Adipose tissue (tissue), 3 donors: ENCODE data around the gene ABLIM3. TPM values are rescaled to one million over a fixed set of nuclear protein-coding genes. Genes with fewer than 3 reads are reported as not detected.

Experiments used
- H3K27ac ChIP-seq: one replicate; pipeline ENCODE4 v1.5.1; 2013; ENCODE audit warnings: low read depth, low read length
- WGBS, 3 donors: extraction: QIAGEN DNeasy Blood & Tissue Kit; methylation state at CpG; one replicate each; pipeline ENCODE4 v1.1.7; 2013; 5-methylcytosine and 5-hydroxymethylcytosine counted together
- polyA plus RNA-seq, 3 donors: library from polyadenylated mRNA; stranded (reverse); fragments of 200-250 nt; gene quantifications; one replicate each; pipeline ENCODE4 v1.2.3, GENCODE V29; 2013
- donor health status: healthy with polysubstance abuse.
- donor health status: Bipolar disorder and iron deficiency.
- donor health status: healthy.

Gene ABLIM3
- polyA plus RNA-seq, result 100 to 1,000 TPM in 1 of 3 donors, 10 to 100 TPM in 1, 1 to 10 TPM in 1; 5.4 to 148 (median 37.5) TPM

DNA sequence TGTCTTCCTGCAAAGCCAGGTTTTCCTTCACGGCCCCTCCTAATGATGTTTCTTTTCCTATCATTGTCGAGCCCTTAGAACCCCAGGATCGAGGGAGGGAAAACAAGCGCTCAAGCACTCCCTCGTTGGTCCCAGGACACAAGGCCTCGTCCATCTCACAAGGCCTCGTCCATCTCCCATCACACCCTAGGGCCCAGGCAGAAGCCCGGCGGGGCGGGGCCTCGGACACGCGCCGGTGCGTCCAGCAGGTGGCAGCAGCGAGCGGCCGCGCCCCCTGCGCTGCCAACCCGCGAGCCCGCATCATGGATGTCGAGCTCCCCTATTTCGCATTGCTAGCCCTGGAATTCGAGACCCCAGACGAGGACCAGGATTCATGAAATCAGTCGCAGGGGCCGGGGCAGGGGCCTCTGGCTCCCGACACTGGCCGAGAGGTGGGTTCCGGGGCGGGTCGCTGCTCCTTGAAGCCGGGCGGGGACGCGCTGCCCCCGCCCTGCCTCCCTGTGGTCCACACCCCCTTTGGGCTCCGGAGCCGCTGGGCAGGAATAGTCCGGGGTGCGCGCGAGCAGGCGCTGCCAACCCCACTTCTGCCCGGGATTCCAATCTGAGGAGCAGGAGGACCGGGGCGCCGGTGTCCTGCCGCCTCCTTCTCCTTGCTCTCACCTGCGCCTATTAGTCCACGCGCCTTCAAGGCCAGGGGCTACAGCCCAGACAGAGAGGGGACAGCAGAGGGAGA, at the start of gene ABLIM3:
TSS of gene ABLIM3 (plus strand) at position 270 of the 733 bp plus-strand sequence. CDS start 603 bp downstream, outside the sequence.
- H3K27ac ChIP-seq, result no peak within 1 kb of the TSS
- WGBS, 3 donors, result 5 to 6% (median 5%) methylated on average over 47 to 54 of the region's 54 CpGs

DNA sequence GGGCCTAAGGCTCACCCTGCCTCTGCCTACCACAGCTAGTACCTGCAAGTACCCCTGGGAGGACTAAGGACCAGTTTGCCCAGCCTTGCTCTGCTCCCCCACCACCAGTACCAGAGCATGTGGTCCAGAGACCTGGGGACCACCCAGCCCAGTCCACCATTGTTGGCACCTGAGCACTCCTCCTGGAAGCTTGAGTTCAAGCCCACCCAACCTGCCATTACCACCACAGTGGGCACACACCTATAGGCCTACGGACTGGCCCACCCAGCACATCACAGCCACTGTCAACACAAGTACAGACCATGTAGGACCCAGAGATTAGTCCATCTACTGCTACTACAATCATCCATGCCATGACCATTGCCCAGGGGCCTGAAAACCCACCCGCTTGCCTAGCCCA, 47.7 kb upstream of the ABLIM3 start:
- 44 to 52% (median 46%) methylated on average over 2 of the region's 2 CpGs for WGBS, 3 donors
- H3K27ac ChIP-seq, result no peak overlapping the region

DNA sequence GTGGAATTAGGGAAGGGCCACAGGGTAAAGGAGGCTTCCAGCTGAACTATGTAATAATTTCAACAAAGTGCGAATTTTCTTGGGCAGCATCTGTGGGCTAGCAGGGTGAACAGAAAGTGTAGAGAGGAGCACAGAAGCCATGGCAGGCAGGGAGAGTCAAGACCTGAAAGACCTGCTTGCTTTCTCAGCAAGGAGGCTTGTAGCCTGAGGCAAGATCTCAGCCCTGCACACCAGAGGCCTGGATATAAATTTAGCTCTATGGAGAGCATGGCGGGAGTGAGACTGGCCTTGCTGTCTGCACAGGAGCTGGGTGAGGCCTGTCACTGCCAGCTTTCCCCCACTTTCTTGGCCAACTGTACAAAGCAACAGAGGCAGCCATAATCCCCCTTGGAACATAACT, 46.3 kb upstream of the ABLIM3 start:
- 89 to 96% (median 94%) methylated on average over 2 of the region's 2 CpGs for WGBS, 3 donors
- H3K27ac ChIP-seq, result no peak overlapping the region

DNA sequence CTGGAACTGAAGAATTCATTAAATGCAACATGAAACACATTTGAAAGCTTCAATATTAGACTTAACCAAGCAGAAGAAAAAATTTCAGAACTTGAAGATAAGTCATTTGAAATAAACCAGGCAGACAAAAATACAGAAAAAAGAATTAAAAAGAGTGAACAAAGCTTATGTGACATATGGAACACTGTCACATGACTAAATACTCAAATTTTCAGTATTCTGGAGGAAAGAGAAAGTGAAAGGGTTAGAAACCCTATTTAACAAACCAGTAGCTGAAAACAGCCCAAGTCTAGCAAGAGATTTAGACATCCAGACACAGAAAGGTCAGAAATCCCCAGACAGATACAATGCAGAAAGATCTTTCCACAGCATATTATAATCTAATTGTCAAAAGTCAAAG, 41.4 kb upstream of the ABLIM3 start:
- H3K27ac ChIP-seq, result no peak overlapping the region

DNA sequence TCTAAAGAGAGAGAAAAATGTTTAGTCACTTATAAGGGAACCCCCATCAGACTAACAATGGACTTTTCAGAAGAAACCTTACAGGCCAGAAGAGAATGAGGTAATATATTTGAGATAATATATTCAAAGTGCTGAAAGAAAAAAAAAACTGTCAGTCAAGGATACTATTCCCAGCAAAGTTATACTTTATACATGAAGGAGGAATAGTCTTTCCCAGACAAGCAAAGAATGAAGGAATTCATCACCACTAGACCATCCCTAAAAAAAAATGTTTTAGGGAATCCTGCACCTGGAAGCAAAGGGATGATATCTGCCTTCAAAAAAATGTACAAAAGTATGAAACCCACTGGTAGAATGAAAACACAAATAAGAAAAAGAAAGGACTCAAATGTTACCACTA, 41.0 kb upstream of the ABLIM3 start:
- H3K27ac ChIP-seq, result no peak overlapping the region

DNA sequence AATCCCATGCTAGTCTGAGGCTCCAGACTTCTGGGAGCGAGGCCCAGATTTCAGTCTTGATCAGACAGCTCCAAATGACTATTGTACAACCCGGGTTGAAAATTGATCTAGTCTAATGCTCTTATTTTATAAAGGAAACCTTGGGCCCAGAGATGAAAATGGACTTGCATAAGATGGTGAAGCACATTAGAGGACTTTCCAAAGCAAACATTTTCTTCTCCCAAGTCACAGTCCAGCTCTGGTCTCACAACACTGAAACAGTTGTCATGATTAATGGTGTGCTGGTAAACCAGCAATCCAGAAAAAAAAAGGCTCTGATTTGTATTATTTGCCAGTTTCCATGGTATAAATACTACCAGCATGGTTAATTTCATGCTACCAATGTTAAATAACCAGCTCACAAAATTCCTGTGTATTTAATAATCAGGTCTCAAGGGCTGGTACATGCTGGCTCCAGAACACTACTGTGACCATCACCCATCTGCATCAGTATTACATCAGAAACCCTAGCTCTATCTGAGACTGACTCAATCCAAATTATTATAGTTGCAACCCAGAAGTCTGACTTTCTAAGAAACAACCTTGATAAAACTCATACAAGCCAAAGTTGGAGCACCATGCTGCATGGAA, 32.5 kb upstream of the ABLIM3 start:
- 79 to 90% (median 88%) methylated on average over 2 of the region's 2 CpGs for WGBS, 3 donors
- no peak overlapping the region for H3K27ac ChIP-seq

DNA sequence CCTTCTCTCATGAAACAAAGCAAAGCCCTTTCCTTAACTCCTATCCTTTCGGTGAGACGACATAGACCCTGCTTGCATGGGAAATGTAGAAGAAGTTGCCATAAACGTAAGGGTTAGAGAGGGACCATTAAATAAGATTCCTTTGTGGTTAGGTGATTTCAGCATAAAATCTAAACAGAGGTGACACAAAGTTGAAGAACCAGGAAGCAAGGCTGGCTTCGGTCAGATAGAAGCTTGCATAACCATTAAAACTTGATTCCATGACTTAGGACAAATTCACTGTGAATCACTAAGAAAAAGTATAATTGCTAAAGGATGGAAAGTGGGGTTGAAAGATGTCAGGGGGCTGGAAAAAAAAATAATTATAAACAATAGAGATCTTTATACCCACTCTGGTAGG, 30.9 kb upstream of the ABLIM3 start:
- 73 to 89% (median 78%) methylated on average over 4 of the region's 4 CpGs for WGBS, 3 donors
- H3K27ac ChIP-seq, result no peak overlapping the region

DNA sequence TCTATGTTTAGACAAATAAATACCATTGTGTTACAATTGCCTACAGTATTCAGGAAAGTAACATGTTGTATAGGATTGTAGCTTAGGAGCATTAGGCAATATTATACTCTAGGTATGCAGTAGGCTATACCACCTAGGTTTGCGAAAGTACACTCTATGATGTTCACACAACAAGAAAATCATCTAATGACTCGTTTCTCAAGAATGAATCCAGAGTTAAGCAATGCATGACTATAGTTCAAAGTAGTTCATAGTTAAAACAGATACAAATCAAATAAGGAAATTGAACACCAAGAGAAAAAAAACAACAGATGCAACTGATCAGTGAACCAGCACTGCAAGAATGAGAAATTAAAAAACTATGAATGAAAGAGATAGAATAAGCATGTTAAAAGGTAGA, 27.6 kb upstream of the ABLIM3 start:
- 61 to 80% (median 66%) methylated on average over 2 of the region's 2 CpGs for WGBS, 3 donors

DNA sequence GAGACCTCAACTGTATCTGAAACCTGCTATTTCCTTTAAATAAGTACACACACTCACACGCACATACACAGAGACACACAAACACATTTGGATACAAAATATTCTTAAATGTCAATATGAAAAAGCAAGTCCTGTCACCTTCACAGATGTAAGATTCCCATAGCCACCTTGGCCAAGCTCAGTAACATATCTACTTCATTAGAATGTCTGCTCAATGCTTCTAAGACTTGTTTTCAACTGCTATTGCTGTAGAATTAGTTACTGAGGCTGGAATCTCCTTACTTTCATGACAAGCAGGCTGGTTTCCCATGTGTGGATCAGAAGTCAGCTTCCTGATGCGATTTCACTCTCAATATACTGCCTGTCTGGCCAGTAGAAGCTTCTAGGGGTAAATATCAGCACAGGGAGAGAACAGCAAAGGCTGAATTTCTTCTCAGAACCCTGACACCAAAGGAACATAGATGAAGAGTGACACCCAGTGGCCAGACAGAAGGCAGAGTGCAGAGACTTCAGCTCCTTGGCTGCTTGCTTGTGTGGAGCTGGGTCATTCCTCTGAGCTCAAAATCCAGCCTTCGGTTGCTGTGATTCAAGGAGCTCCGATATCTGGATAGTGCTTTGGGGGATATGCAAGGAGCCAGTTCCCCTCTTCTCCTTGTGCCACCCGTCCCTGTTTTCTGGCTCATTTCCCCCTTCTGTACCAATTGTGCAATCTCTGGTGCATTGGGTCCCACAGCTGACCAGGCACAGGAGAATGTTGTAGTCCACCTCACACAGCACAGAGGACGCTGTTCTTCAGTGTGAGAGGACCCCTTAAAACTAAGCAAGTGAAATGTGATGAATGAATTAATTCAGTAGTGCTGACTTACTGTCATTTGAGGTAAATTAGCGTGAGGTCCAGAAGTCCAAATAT, 26.6 kb upstream of the ABLIM3 start:
- WGBS, 3 donors, result 25 to 37% (median 31%) methylated on average over 7 of the region's 7 CpGs
- no peak overlapping the region for H3K27ac ChIP-seq

More for the DNA sequence above, 27.6 kb upstream of the ABLIM3 start:
- no peak overlapping the region for H3K27ac ChIP-seq

DNA sequence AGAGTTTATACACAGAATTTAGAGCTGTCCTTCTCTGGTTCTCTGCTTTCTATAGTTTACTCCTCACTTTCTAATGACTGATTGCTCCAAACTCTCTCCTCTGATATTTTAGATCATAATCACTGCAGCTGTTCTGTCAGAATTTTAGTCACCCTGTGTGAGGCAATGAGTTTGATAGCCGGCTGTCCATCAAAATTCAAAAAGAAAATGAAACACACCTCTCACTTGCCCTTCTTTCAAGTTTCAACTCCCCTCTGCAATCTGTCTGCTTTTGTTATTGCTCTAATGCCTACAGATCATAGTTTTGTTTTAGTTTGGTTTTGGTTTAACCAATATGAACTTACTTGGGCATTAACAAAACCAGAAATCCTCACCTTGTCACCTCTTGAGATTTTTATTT, 23.3 kb upstream of the ABLIM3 start:
- no peak overlapping the region for H3K27ac ChIP-seq
- WGBS, 3 donors, result 87 to 97% (median 92%) methylated on average over 1 of the region's 1 CpG

DNA sequence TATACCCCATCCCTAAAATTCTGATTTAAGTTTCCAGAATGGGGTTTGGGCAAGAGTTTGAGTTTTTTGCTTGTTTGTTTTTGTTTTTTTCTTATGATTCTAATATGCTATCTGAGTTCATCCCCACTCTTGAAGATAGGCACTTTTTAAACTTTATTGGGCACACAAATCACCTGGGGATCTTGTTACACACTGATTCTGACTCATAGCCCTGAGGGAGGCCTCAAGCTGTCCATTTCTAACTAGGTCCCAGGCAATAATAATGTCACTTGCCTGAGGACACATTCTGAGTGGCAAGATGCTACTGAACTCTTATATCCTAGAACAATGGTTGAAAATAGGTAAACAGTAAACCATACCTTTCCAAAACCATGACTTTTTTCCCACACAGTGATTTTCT, 22.8 kb upstream of the ABLIM3 start:
- no peak overlapping the region for H3K27ac ChIP-seq

DNA sequence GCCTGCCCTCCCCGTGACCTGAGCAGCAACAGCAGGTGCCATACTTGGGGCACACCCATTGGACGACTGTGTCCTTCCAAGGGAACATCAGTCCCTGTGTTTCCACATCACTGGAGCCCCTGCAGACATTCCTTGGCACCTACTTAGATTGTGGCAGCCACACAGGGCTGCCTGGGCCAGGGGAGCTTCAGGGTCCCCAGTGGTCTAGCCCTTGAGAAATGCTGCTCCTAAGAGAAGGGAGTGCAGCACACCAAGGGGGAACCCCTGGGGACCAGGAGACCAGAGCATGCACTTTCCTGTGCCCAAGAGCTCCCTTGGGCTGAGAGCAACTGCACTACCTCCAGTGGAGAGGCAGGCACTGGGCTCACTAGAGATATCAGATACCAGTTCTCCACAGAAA, 20.1 kb upstream of the ABLIM3 start:
- WGBS, 3 donors, result 66 to 81% (median 75%) methylated on average over 2 of the region's 2 CpGs
- H3K27ac ChIP-seq, result no peak overlapping the region

DNA sequence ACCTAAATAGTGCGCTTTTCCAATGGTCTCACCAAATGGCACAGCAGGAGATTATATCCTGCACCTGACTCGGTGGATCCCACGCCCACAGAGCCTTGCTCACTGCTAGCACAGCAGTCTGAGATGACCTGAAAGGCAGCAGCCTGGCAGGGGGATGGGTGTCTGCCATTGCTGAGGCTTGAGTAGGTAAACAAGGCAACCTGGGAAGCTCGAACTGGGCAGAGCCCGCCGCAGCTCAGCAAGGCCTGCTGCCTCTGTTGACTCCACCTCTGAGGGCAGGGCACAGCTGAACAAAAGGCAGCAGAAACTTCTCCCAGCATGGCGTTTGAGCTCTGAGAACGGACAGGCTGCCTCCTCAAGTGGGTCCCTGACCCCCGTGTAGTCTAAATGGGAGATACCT, 18.1 kb upstream of the ABLIM3 start:
- 71 to 73% (median 72%) methylated on average over 9 of the region's 9 CpGs for WGBS, 3 donors
- no peak overlapping the region for H3K27ac ChIP-seq

DNA sequence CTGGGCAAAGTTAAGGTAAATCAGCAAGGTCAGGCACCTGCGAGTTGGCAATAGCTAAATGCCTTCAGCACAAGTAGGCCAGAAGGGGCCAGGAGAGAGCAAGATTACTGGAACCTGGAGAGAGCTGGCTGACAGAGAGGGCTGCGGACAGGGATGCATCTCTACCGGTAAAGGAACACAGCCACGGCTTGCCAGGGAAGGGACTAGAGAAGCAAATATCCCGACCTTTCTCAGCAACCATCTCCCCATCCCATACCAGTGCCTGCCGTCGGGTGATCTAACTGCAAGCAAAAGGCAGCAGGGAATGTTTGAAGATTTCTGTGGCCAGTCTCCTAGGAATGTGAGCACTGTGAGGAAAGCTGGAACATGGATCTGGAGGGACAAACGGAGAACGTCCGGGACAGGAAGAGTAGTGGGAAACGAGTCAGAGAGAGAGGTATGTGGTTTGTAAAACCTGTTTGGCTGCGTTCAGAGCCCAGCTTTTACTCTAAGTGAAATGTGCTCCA, 15.9 kb upstream of the ABLIM3 start:
- WGBS, 3 donors, result 17 to 62% (median 54%) methylated on average over 12 of the region's 12 CpGs

DNA sequence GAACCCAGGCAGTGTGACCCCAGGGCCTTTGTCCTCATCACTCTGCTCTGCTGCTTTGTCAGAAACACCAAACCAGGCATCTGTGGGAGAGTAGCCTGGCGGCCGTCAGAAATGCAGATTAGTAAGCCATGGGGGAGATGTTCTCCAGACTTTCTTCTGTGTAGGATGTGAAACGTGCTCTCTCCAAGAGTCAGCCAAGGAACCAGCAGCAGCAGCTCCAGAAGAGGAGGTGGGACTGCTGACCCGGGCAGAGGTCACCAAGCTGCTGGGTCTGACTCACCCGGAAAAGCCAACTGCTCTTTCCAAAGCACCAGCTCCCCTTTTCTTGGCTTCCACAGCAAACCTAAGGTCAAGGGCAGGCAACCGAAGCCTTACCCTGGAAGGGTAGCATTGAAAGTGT, 14.4 kb upstream of the ABLIM3 start:
- WGBS, 3 donors, result 56 to 63% (median 62%) methylated on average over 6 of the region's 6 CpGs
- H3K27ac ChIP-seq, result no peak overlapping the region

More for the DNA sequence above, 15.9 kb upstream of the ABLIM3 start:
- no peak overlapping the region for H3K27ac ChIP-seq

DNA sequence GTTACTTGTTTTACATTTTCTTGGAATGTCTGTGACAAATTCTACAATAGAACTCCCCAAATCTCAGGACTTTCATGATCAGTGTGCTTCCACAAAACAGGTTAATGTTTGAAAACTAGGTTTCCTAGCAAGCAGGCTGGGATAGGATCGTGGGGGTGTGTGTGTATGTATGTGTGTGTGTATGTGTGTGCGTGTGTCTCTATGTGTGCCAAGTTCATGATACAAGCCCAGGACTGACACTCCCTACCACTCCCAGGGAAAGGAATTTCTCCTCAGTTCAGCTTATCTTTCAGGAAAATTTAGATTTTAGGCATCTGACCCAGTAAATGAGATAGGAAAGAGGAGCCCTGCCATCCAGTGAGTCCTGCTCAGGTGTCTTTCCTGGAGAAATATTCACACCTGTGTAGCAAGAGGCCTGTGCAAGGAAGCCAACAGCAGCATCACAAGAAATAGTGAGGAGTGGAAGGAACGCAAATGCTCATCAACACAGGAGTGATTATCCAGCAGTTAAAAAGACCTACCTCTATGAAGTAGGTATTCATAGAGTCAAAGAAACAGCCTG, 13.8 kb upstream of the ABLIM3 start:
- no peak overlapping the region for H3K27ac ChIP-seq
- 64 to 68% (median 68%) methylated on average over 3 of the region's 3 CpGs for WGBS, 3 donors

DNA sequence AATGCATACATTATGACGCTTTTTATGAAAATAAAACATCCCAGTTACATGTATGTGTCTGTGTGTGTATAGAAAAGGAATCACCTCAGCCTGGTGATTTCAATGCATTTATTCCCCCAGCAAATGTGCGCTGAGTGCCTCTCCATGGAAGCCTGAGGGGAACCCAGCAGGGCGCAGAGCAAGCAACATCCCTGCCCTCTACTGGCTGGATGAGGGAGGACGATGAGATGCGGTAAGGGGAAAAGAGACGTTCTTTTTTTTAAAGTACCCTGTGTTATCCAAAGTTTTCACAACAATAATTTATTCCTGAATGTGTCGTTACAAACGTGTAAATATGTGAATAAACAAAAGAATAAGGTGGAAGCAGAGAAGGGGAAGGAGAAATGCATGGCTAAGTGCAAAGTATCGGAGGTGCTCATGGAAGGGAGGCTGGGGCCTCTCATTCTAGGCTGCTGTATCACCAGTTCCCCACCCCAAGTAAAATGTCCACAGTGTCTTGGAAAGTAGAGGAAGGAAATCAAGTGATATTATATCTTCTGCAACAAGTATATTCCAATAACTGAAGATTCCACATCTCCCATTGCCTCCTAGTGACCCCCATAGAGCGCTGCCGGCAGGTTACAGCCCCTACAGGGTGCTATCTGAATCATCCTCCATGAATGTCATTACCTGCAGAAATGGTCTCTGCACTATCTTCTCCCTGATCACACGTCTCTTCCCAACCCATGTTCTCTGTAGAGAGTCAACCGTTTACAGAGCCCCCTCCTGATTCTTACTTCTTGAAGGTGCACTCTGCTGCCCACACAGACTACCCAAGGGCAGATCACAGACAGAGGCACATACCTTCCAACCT, 13.0 kb upstream of the ABLIM3 start:
- 49 to 57% (median 51%) methylated on average over 13 of the region's 13 CpGs for WGBS, 3 donors
- H3K27ac ChIP-seq, result no peak overlapping the region

DNA sequence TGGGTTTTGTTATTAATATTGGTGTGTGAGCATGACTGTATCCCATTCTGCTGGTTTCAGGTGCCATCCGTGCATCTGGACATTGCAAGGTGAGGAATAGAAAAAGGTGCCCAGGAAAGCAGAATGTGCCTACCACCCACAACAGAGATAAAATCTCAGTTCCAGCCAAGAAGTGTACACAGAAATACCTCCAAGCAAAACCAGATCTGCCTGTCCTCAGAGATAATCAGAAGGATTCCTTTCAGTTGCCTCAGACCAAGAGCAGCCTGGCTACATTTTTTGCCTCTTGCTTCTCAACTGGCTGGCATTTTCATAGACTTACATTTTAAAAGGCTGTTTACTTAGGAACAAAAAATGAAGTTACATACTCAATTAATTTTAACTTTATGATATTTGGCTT, 12.1 kb upstream of the ABLIM3 start:
- 86 to 100% (median 89%) methylated on average over 1 of the region's 1 CpG for WGBS, 3 donors
- H3K27ac ChIP-seq, result no peak overlapping the region
